ENCODE data around the gene GIPC3. TPM values are rescaled to one million over a fixed set of nuclear protein-coding genes. Genes with fewer than 3 reads are reported as not detected.

GIPC3 gene
- polyA plus RNA-seq, 2 of the 4 experiments (the other 2 are of a cell fraction) = 0.05 to 0.12 TPM

- TF ChIP-seq CEBPB (IDR thresholded peaks at IDR 0.05) = no peak
- no peak for TF ChIP-seq TFCP2L1 (CRISPR knock-in tag; IDR thresholded peaks at IDR 0.05)
- TF ChIP-seq CHD2 (IDR thresholded peaks at IDR 0.05; ENCODE audit: low read length, partially characterized antibody) = no peak
- TF ChIP-seq MYC (IDR thresholded peaks at IDR 0.05; ENCODE audit: borderline replicate concordance, low read length) = no peak
- no peak for TF ChIP-seq REST (IDR thresholded peaks at IDR 0.05)
- no peak for TF ChIP-seq JUN (IDR thresholded peaks at IDR 0.05)
- TF ChIP-seq SREBF2 (IDR thresholded peaks at IDR 0.05) = no peak
- TF ChIP-seq MAFK (IDR thresholded peaks at IDR 0.05; ENCODE audit: partially characterized antibody) = no peak
- no peak for TF ChIP-seq POLR2AphosphoS2 (conservative IDR thresholded peaks at IDR 0.05; ENCODE audit: low read length)
- no peak for TF ChIP-seq PBX3 (IDR thresholded peaks at IDR 0.05)
- TF ChIP-seq FOXS1 (CRISPR knock-in tag; IDR thresholded peaks at IDR 0.05) = no peak
- no peak for TF ChIP-seq FOSL2 (IDR thresholded peaks at IDR 0.05)
- TF ChIP-seq FOSL2 (CRISPR knock-in tag; IDR thresholded peaks at IDR 0.05) = no peak
- TF ChIP-seq HOXA7 (CRISPR knock-in tag; IDR thresholded peaks at IDR 0.05) = no peak
- no peak for TF ChIP-seq GATA3 (IDR thresholded peaks at IDR 0.05; ENCODE audit: borderline replicate concordance)
- no peak for TF ChIP-seq KDM1A (IDR thresholded peaks at IDR 0.05; ENCODE audit: low read depth)
- CTCF ChIA-PET = interaction anchor here (0.5 to 1.6 kb wide), 5 partner anchors 8 to 381 kb away, joined by 3 to 6 read pairs (median 4); no protein-coding TSS in a partner anchor
- Histone ChIP-seq H3K27ac (no peak overlapping the region), H3K9me3 (peaks cover 8% of the 10 kb centered on the region; the same call in 2 of the 3 replicates), H3K4me3 (no peak overlapping the region), H3K4me2 (no peak overlapping the region), H3K4me1 (no peaks in the 10 kb centered on the region)
- POLR2A ChIA-PET = no interaction called here
- ATAC-seq (no peak), DNase-seq (ENCODE audit: low read depth in 1 of 2, low spot score in 1 of 2) (no peak), FAIRE-seq (no peak)
- 0% methylated on average over 1 of the region's 9 CpGs for WGBS (ENCODE audit: missing lambda C conversion rate)
Observed at GRCh38 chr19:3591876-3592613, 6.8 kb downstream of the GIPC3 start.

GRCh38 chr19:3593156-3593555, 7.9 kb downstream of the GIPC3 start:
- FAIRE-seq (no peak), DNase-seq (ENCODE audit: low read depth in 1 of 2, low spot score in 1 of 2) (no peak), ATAC-seq (peak; percentile 32 to 34; a peak in 2 of 6 replicates)
- CTCF ChIA-PET = interaction anchor here (1.3 to 1.8 kb wide), 3 partner anchors 9 to 73 kb away, joined by 3 to 6 read pairs (median 4); no protein-coding TSS in a partner anchor
- Histone ChIP-seq H3K9me3 (peaks cover 8% of the 10 kb centered on the region; the same call in 2 of the 3 replicates), H3K4me1 (no peaks in the 10 kb centered on the region), H3K4me2 (no peak overlapping the region), H3K27ac (no peak overlapping the region), H3K4me3 (no peak overlapping the region)
- TF ChIP-seq PBX3 (IDR thresholded peaks at IDR 0.05) (no peak), TP53 (CRISPR knock-in tag; IDR thresholded peaks at IDR 0.05) (no peak), ZSCAN20 (CRISPR knock-in tag; IDR thresholded peaks at IDR 0.05) (no peak), MAZ (IDR thresholded peaks at IDR 0.05; ENCODE audit: borderline replicate concordance, low read depth, low read length) (no peak), TFCP2L1 (CRISPR knock-in tag; IDR thresholded peaks at IDR 0.05) (no peak), ATOH8 (CRISPR knock-in tag; IDR thresholded peaks at IDR 0.05; ENCODE audit: low read depth) (no peak), HES2 (IDR thresholded peaks at IDR 0.05) (no peak), HOXB13 (CRISPR knock-in tag; IDR thresholded peaks at IDR 0.05; ENCODE audit: low read depth) (no peak), E2F6 (IDR thresholded peaks at IDR 0.05; ENCODE audit: borderline replicate concordance, low read depth) (no peak), POLR2A (IDR thresholded peaks at IDR 0.05; ENCODE audit: low read length) (no peak), JUNB (IDR thresholded peaks at IDR 0.05) (no peak), SMC3 (IDR thresholded peaks at IDR 0.05) (no peak), CHD4 (IDR thresholded peaks at IDR 0.05; ENCODE audit: borderline replicate concordance) (no peak), GATA3 (IDR thresholded peaks at IDR 0.05; ENCODE audit: borderline replicate concordance) (no peak), RAD21 (conservative IDR thresholded peaks at IDR 0.05 in 1 of 2, IDR thresholded peaks at IDR 0.05 in 1 of 2) (no peak), MAX (IDR thresholded peaks at IDR 0.05) (no peak), KDM1A (IDR thresholded peaks at IDR 0.05; ENCODE audit: low read depth) (no peak), CEBPB (IDR thresholded peaks at IDR 0.05) (no peak), NFE2L2 (conservative IDR thresholded peaks at IDR 0.05; ENCODE audit: low read length) (no peak)
- POLR2A ChIA-PET = no interaction called here
- 18% methylated on average over 2 of the region's 11 CpGs for WGBS (ENCODE audit: missing lambda C conversion rate)
